Measurements from ENCODE around the gene PAOX. TPM values are rescaled to one million over a fixed set of nuclear protein-coding genes. Genes with fewer than 3 reads are reported as not detected.

Gene PAOX
- total RNA-seq, 4 donors from 2014 or later, result 7.1 to 14.5 (median 9.6) TPM

GRCh38 chr10:133346413-133346812 lies 32.6 kb upstream of the PAOX start:
- no peak for TF ChIP-seq EP300 (IDR thresholded peaks at IDR 0.05)
- no peak for TF ChIP-seq CTCF (IDR thresholded peaks at IDR 0.05)
- WGBS, 2 donors (ENCODE audit: low coverage in 1 of 2), result 43 to 47% methylated on average over 2 to 11 of the region's 11 CpGs
- no peak for ATAC-seq
- no peak overlapping the region for H3K27ac ChIP-seq
- no peaks in the 10 kb centered on the region for H3K36me3 ChIP-seq
- no peak overlapping the region for H3K4me3 ChIP-seq
- no peaks in the 10 kb centered on the region for H3K4me1 ChIP-seq
- H3K27me3 ChIP-seq, result peaks cover 95% of the 10 kb centered on the region
- H3K9me3 ChIP-seq, result no peaks in the 10 kb centered on the region

GRCh38 chr10:133347710-133348517 lies 31.1 kb upstream of the PAOX start:
- TF ChIP-seq CTCF (IDR thresholded peaks at IDR 0.05), result no peak
- no peak for TF ChIP-seq POLR2AphosphoS5 (IDR thresholded peaks at IDR 0.05)
- TF ChIP-seq POLR2A (IDR thresholded peaks at IDR 0.05), result no peak
- TF ChIP-seq EP300 (IDR thresholded peaks at IDR 0.05), result no peak
- no peak for ATAC-seq
- no peak overlapping the region for H3K27ac ChIP-seq
- H3K36me3 ChIP-seq, result no peaks in the 10 kb centered on the region
- peaks cover 89% of the 10 kb centered on the region for H3K27me3 ChIP-seq
- WGBS, 2 donors (ENCODE audit: low coverage in 1 of 2), result 41 to 80% methylated on average over 1 to 6 of the region's 16 CpGs
- no peaks in the 10 kb centered on the region for H3K4me1 ChIP-seq
- no peak overlapping the region for H3K4me3 ChIP-seq
- H3K9me3 ChIP-seq, result no peaks in the 10 kb centered on the region

- Histone ChIP-seq H3K27ac (no peak overlapping the region), H3K27me3 (peaks cover 86% of the 10 kb centered on the region), H3K4me1 (no peaks in the 10 kb centered on the region), H3K9me3 (no peaks in the 10 kb centered on the region), H3K36me3 (no peaks in the 10 kb centered on the region), H3K4me3 (no peak overlapping the region)
- no peak for ATAC-seq
- TF ChIP-seq EP300 (IDR thresholded peaks at IDR 0.05) (no peak), POLR2A (IDR thresholded peaks at IDR 0.05) (no peak), POLR2AphosphoS5 (IDR thresholded peaks at IDR 0.05) (no peak), CTCF (IDR thresholded peaks at IDR 0.05) (no peak)
- WGBS, 2 donors (ENCODE audit: low coverage in 1 of 2), result 81 to 83% methylated on average over 6 to 8 of the region's 8 CpGs
These were observed 29.9 kb upstream of the PAOX start for GRCh38 chr10:133349160-133349568.

- ATAC-seq, result no peak
- H3K4me1 ChIP-seq, result no peaks in the 10 kb centered on the region
- H3K36me3 ChIP-seq, result peaks cover 0 to under 1% of the 10 kb centered on the region in 2 donors
- WGBS, 2 donors (ENCODE audit: low coverage in 1 of 2), result no CpG with 5 or more reads among the region's 9 CpGs
- H3K27ac ChIP-seq, result no peak overlapping the region
- TF ChIP-seq EP300 (IDR thresholded peaks at IDR 0.05) (no peak), POLR2AphosphoS5 (IDR thresholded peaks at IDR 0.05) (no peak), CTCF (IDR thresholded peaks at IDR 0.05) (no peak), POLR2A (IDR thresholded peaks at IDR 0.05) (no peak)
- no peak overlapping the region for H3K4me3 ChIP-seq
- peaks cover 86% of the 10 kb centered on the region for H3K27me3 ChIP-seq
- no peaks in the 10 kb centered on the region for H3K9me3 ChIP-seq
These were observed 29.5 kb upstream of the PAOX start for GRCh38 chr10:133349577-133350011.
